Right hindlimb (tissue), 1 donor: ENCODE results near the gene SH3PXD2A.
A peak's percentile ranks its signal among the peaks of the same experiment; 100 is the strongest.
"Not testable (repeated sequence)": the region's sequence is repeated elsewhere in the genome, so short reads cannot be mapped to it uniquely, and the experiment has no call there.

Experiments
- DNase-seq: peaks from one replicate; pipeline ENCODE4 v3.0.0-alpha.2; 2018

The SH3PXD2A gene

GRCh38 chr10:103636492-103636891 lies 218.9 kb downstream of the SH3PXD2A start:
- no peak for DNase-seq

GRCh38 chr10:103635580-103635979 lies 219.8 kb downstream of the SH3PXD2A start:
- DNase-seq, result no peak

GRCh38 chr10:103633846-103634245 lies 221.5 kb downstream of the SH3PXD2A start:
- DNase-seq, result no peak

- DNase-seq, result not testable (repeated sequence)
These were observed 222.5 kb downstream of the SH3PXD2A start for GRCh38 chr10:103632871-103633270.

GRCh38 chr10:103632247-103632642 lies 223.1 kb downstream of the SH3PXD2A start:
- DNase-seq, result no peak

- DNase-seq, result no peak
These were observed 225.2 kb downstream of the SH3PXD2A start for GRCh38 chr10:103630156-103630555.

- no peak for DNase-seq
These were observed 225.8 kb downstream of the SH3PXD2A start for GRCh38 chr10:103629581-103629980.

- DNase-seq, result no peak
These were observed 227.5 kb downstream of the SH3PXD2A start for GRCh38 chr10:103627893-103628292.

- no peak for DNase-seq
These were observed 228.1 kb downstream of the SH3PXD2A start for GRCh38 chr10:103627111-103627892.

GRCh38 chr10:103626178-103626577 lies 229.2 kb downstream of the SH3PXD2A start:
- no peak for DNase-seq

- no peak for DNase-seq
These were observed 232.3 kb downstream of the SH3PXD2A start for GRCh38 chr10:103622935-103623574.

GRCh38 chr10:103622286-103622685 lies 233.1 kb downstream of the SH3PXD2A start:
- no peak for DNase-seq

- DNase-seq, result no peak
These were observed 233.6 kb downstream of the SH3PXD2A start for GRCh38 chr10:103621783-103622125.

GRCh38 chr10:103620891-103621782 lies 234.2 kb downstream of the SH3PXD2A start:
- no peak for DNase-seq

- peak; percentile 60 for DNase-seq
These were observed 235.0 kb downstream of the SH3PXD2A start for GRCh38 chr10:103620352-103620740.

- DNase-seq, result no peak
These were observed 235.7 kb downstream of the SH3PXD2A start for GRCh38 chr10:103619424-103620351.

- peak; percentile 87 for DNase-seq
These were observed 236.6 kb downstream of the SH3PXD2A start for GRCh38 chr10:103618575-103619423.

- no peak for DNase-seq
These were observed 237.6 kb downstream of the SH3PXD2A start for GRCh38 chr10:103617602-103618385.

- peak; percentile 87 for DNase-seq
These were observed 238.4 kb downstream of the SH3PXD2A start for GRCh38 chr10:103616705-103617601.
